HG03060 (cell line): ENCODE results near the gene SCGB2B2.
"Not testable (repeated sequence)": the region's sequence is repeated elsewhere in the genome, so short reads cannot be mapped to it uniquely, and the experiment has no call there.

Source experiments
- ATAC-seq: cut with Tn5 transposase; IDR thresholded peaks from one replicate; pipeline ENCODE4 v1.9.1; 2021; ENCODE audit warnings: low read depth, moderate number of reproducible peaks; ENCODE audit not compliant: unreplicated experiment

SCGB2B2 gene

DNA sequence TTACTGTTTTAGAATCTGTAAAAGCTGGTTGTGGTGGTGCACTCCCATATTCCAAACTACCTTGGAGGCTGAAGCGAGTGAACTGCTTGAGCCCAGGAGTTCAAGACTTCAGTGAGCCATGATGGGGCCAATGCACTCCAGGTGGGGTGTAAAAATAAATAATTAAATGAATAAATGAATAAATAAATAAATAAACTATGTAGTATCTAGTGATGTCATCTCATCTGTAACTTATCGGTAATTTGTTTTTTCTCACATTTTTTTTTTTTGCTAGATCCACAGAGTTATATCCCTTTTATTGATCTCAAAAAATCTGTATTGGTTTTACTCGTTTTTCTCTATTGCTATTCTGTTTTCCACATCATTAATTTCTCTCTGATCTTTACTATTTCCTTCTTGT, 5.0 kb downstream of the SCGB2B2 start:
- ATAC-seq = no peak

DNA sequence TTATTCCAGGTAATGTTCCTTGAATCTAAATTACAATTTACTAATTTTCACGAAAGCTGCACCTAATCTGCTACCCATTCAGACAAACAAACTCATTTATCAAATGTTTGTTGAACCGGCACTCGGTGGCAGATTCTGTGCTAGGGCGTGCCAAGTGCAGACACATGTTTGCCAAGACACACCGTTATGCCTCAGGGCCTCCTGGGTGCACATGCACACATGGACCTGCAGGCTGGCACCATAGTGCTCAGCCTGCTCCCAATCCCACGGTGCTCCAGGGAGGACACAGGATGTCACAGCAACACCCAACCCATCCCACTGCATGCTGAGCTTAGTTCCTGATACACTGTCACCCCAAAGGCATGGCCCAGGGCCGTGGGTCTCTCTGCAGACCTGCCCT, 7.7 kb downstream of the SCGB2B2 start:
- no peak for ATAC-seq

DNA sequence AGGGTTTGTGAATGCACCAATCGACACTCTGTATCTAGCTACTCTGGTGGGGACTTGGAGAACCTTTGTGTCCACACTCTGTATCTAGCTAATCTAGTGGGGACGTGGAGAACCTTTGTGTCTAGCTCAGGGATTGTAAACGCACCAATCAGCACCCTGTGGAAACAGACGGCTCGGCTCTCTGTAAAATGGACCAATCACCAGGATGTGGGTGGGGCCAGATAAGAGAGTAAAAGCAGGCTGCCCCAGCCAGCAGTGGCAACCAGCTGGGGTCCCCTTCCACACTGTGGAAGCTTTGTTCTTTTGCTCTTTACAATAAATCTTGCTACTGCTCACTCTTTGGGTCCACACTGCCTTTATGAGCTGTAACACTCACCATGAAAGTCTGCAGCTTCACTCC, 8.3 kb downstream of the SCGB2B2 start:
- ATAC-seq = not testable (repeated sequence)

DNA sequence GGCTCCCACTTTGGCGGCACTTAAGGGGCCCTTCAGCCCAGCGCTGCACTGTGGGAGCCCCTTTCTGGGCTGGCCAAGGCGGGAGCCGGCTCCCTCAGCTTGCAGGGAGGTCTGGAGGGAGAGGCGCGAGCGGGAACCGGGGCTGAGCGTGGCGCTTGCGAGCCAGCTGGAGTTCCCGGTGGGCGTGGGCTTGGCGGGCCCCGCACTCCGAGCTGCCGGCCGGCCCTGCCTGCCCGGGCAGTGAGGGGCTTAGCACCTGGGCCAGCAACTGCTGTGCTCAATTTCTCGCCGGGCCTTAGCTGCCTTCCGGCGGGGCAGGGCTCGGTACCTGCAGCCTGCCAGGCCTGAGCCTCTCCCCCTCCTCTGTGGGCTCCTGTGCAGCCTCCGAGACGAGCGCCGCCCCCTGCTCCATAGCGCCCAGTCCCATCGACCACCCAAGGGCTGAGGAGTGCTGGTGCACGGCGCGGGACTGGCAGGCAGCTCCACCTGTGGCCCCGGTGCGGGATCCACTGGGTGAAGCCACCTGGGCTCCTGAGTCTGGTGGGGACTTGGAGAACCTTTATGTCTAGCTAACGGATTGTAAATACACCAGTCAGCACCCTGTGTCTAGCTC, 8.8 kb downstream of the SCGB2B2 start:
- ATAC-seq = not testable (repeated sequence)

DNA sequence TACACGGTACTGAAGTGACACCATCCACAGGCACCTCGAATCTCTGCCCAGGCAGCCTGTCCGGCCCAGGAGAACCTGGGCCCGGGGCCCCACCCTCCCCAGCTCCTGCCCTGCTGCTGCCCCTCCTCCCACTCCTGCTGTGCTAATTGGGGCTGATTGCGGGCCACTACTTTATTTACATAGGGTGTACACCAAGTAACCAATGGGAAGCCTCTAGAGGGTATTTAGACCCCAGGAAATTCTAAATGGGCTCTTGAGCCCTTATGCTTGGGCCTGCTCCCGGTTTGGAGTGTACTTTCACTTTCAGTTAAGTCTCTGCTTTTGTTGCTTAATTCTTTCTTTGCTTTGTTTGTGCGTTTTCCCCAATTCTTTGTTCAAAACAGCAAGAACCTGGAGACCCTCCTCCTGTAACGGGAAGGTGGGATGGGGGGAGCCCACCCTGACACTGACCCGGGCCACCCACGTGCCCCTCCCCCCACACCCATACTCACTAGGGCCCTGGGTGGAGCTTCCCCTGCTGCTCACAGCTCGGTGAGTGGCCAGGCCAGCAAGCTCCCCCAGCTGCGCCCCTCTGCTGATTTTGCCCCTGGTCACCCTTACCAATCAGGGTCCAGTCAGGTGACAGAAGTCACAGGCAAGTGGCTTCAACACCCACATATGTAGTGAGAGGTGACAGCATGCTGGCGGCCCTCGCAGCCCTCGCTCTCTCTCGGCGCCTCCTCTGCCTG, 9.4 kb downstream of the SCGB2B2 start:
- no peak for ATAC-seq

DNA sequence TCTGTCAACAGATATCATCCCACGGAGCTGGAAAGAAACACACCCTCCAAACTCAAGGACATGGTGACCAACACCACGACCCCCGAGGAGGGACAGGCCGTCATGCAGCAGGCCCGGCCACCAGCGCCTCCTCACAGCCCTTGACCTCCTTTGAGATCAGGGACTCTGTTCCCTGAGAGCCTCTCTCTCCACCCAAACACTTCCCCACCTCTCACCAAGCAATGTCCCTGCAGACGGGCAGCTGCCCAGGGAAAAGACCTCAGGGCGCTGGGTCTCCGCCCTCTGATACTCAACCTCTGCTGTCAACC, 10.0 kb downstream of the SCGB2B2 start:
- ATAC-seq = no peak

DNA sequence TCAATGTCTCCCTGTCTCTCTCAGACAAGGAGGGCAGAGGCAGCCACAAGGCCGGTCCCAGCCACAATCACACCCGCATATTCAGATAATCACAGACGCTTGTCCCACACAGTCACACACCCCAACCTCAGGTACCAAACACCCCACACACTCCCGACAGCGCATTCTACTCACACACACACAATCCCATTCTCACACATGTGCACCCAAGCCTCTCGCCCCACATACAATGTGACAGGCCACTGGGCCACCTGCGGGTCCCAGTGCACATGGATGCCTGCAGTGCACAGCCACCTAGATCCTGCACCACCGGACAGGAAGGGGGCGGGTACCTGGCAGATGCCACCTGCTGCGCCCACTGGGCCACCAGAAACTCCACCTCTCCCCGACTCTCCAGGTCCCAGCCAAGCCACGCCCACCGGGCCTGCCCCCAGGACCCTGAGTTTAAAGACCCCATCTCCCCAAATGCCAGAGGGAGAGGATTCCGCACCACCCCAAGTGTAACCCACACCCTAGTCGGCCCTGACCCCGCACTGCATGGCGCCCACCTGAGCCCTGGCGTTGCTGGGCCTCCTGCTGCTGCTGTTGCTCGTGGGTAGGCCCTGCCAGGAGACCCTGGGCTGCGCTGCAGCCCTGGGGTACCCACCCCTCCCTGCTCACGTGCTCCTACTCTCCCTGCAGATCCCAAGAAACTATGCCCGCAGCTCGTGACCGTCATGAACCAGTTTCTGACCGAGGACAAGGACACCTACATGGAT, 10.6 kb downstream of the SCGB2B2 start:
- ATAC-seq = no peak

DNA sequence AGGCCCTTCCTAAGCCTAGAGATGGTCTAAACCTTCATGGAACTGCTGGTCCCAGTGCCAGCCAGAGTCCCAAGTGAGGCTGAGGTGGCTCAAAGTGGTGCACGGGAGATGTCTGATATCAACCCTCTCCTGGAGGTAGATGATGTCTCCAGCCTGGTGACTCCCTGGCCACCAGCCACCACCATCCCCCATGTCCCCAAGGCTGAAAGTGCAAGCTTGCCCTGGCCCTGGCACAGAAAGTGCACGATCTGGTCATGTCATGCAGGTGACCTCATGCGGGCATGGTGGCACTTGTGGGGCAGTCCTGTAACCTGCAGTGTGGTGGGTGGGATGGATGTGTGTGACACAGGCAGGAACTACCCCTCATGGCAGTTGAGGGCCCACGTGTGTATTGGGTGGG, 11.7 kb downstream of the SCGB2B2 start:
- ATAC-seq = not testable (repeated sequence)

DNA sequence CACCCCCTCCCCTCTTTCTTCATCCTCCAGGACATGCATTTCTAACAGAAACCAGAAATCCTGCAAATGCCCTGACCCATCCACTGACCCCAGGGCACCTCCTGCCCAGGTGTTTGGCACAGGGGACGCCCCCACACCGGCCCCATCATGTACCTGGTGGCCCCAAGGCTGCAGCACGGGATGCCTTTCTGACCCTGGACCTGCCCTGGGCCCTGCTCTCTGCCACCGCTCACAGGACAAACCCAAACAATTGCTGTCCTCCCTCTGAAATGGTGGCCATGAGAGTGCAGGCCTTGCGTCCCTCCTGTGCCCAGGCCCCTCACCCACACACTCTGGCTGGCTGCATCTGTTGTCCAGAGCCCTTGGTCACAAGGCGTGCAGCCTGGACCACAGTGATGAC, 12.1 kb downstream of the SCGB2B2 start:
- no peak for ATAC-seq

DNA sequence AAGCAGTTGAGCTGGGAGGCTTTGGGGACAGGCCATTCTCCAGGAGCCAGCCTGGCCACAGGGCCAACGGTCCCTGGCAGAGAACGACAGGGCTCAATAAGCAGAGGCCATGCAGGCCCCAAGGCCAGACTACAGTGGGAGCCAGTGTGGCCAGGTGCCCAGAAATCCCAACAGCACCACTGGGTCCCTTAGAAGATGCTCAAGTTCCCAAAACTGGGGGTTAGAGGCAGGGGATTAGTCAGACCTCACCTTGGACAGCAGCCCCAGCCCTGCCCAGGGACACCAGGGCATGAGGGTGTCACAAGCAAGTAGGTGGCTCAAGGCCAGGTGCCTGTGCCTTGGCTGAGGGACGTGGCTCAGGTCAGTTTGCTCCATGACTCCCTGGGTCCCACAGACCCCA, 12.8 kb downstream of the SCGB2B2 start:
- no peak for ATAC-seq

DNA sequence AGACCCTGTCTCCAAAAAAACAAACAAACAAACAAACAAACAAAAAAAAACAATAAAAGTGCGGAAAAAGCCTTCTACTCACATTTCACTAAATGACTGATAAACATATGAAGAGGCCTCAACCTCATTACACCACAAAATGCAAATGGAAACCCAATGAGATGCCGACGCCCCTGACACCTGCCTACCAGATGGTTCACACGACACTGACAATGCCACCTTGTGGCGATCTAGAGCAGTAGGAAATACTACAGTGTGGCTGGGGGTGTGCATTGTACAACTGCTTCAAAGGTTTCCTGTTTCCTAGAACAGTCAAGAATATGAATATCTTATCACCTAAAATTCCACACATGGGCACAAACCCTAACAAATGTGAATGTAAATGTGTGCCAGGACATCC, 14.0 kb downstream of the SCGB2B2 start:
- no peak for ATAC-seq

DNA sequence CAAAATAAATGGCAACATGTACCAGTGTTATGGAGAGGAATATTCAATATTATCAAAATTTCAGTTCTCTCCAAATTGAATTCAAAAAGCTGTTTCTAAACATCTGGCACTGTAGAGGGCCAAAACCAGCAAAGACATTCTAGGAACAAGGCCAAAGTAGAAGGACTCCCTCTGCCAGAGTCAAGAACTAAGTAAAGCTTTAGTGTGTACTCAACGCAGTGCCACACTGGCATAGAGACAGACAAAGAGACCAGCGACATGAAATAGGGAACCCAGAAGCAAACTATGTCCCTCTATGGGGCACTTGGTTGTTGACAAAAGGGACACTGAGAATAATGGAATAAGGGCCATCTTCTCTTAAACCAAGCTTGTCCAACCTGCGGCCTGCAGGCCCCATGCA, 15.6 kb downstream of the SCGB2B2 start:
- no peak for ATAC-seq

DNA sequence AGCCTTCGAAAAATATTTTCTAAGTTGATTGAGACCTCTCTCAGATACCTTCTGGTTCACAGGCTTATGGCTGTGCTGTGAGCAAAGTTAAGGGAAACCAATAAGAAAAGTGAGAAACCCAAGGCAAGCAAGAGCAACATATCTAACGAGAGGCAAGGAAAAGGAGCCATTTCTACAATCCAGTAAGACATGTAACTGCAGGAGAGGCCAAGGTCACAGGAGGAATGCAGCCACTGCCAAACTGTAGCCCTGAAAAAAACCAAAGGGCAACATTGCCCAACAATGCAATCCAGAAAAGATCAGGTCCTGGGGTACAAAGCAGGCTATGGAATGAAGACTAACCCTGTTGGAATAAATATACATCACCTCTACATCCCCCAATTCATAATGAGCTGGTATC, 21.3 kb downstream of the SCGB2B2 start:
- no peak for ATAC-seq

DNA sequence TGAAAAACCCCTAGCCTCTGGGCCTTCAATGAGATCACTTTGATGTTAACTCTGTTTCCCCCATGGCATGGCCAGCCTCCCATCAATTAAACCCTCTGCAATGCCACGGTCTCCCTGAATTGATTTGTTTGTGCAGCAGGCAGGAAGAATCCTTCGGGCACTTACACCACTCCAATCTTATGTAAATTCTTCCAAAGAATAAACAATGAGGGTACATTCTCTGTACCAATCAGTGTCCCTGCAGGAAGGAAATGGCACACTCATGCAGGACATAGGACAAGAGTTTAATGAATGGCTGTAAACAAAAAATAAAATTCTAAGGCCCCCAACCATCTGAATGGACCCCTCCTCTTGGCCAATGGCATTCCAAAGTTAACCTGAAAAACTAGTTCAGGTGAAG, 22.2 kb downstream of the SCGB2B2 start:
- ATAC-seq = no peak

DNA sequence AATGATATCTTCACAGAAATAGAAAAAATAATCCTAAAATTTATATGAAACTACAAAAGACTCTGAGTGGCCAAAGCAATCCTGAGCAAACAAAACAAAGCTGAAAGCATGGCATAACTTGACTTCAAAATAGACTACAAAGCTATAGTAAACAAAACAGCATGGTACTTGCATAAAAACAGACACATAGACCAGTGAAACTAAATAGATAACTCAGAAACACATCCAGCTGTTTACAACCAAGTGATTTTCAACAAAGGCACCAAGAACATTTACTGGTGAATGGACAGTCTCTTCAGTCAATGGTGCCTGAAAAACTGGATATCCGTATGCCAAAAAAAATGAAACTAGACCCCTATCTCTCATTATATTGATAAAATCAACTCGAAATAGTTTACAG, 25.2 kb downstream of the SCGB2B2 start:
- ATAC-seq = no peak

DNA sequence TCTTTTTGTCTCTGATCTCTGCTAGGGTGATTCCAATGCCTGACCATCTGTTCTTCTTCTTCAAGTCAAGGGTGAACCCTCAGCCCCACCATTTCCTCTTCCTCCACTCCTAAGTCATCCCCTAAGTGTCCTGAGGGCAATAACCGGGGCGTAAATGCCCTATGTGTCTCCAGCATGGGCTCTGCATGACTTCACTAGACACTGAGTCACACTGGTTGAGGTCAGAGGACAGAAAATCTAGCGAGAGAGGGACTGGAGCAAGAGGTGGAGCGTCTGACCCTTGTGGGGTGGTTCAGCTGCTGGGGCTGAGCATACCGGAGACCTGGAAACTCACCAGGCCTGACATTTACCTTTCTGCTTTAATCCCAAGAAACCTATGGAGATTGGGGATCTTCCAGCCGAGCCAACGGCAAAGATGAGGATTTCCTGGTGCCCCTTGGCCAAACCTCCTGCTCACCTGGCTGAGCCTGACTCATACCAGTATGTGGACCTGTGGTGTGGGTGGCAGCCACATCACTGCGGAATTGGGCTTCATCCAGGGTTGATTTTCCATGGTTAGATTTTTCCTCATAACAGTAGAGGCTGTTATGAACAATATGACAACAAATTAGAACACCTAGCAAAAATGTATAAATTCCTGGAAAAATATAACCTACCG, 26.9 kb downstream of the SCGB2B2 start:
- ATAC-seq = no peak

DNA sequence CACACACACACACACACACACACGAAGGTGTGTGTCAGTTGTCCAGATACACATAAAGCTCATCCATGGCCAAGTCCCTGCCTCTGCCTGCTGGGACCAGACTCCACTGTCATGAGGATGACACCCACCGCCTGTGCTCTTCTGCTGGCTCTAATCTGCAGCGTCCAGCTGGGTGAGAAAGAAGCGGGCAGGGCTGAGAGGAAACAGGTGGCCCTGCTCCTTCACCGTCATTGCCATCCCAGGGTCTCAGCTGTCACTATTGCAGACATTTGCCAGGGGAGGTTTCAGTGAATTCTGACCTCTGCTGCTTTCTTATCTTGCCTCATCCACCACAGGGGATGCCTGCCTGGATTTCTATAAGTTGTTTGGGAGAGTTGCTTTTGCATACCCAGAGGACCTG, 31.4 kb downstream of the SCGB2B2 start:
- no peak for ATAC-seq

DNA sequence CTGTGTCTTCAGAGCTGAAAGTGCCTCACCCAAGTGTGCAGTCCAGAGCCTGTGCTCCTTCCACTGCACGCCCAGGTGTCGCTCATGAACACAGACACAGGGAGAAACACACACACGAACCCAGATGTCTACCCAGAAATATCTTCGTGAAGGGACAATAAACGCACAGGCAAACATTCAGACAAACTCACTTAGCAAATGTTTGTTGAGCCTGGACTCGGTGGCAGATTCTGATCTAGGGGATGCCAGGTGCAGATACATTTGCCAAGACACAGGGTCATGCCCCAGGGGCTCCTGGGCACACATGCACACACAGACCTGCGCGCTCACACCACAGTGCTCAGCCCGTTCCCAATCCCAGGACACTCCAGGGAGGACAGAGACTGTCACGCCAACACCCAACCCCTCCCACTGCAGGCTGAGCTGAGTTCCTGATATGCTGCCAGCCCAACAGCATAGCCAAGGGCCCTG, 31.9 kb downstream of the SCGB2B2 start:
- ATAC-seq = no peak

DNA sequence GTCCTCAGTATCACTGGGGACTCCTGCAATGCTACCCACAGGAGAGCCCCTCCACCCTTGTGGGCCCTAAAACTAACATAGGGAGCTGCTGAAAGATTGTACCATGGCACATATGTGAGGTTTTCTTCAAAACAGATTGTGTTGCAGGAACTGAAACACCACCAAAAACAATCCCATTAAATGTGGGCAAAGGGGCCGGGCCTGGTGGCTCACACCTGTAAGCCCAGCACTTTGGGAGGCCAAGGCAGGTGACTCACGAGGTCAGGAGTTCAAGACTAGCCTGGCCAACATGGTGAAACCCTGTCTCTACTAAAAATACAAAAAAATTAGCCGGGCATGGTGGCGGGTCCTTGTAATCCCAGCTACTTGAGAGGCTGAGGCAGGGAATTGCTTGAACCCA, 34.7 kb downstream of the SCGB2B2 start:
- ATAC-seq = no peak

DNA sequence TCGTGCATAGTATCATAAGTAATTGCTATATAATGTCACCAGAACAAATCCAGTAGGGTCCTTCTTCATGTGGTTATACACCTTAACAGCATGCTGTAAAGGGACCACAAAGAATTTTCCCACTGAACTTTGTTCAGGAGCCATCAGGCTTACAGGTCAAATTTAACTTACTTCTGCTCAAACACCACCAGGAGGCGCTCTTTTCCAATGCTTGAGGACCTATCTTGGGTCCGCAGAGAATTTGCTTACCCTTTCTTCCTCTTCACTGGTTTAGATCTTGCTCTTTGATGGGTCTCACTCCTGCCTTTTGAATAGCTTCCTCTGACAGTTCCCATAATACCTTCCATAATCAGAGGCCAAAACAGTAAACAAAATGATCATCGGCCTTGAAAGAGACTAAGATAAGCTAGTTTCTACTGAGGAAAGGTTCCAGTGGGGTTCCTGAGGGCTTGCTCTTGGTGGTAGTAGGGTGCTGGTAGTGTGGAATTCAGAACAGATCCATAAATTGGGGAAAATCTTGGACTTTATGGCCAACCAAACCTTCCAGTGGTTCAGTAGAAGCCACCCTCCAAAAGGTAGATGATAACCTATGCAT, 37.4 kb downstream of the SCGB2B2 start:
- no peak for ATAC-seq

DNA sequence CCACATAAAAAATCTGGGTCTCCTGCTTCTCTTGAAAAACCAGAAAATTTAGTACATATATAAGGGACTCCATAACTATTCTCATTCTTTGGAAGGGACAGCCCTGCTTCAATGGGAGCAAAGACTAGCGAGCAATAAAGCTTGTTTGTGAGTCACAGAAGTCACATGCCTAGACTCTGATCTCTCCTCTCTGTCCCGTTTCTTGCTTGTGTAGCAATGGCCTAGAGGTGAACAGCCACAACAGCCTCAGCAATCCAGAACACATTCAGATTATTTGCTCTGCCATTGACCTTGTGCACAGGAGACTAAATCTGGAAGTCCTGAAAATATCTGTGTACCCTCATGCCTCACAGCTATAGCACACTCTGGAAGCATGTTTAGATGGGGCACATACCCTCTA, 43.2 kb downstream of the SCGB2B2 start:
- ATAC-seq = no peak
